SK-N-MC (cell line): Measurements from ENCODE around the gene ALPP.

ENCODE experiments used
- EZH2 ChIP-seq: fragments of 200-600 bp; sonication (generic); IDR thresholded peaks from one replicate; pipeline ENCODE4 v1.6.1; 2017; ENCODE audit warnings: antibody characterized with exemption
- FOXP2 ChIP-seq: optimal IDR thresholded peaks from 2 replicates; pipeline ENCODE3; 2011; ENCODE audit warnings: mild to moderate bottlenecking, moderate library complexity; ENCODE audit not compliant: insufficient read depth; ENCODE audit errors: extremely low read length, control extremely low read depth
- POLR2AphosphoS5 ChIP-seq: IDR thresholded peaks from 2 replicates; pipeline ENCODE4 v1.6.1; 2012; ENCODE audit warnings: mild to moderate bottlenecking, low read depth, low read length, borderline replicate concordance

- TF ChIP-seq EZH2 (no peak), POLR2AphosphoS5 (no peak), FOXP2 (no peak)
Observed at GRCh38 chr2:232338759-232339106, 39.8 kb upstream of the ALPP start.
